HepG2 (cell line): ENCODE data around the gene OGFR. TPM values are rescaled to one million over a fixed set of nuclear protein-coding genes. Genes with fewer than 3 reads are reported as not detected.
A peak's percentile ranks its signal among the peaks of the same experiment; 100 is the strongest.

Experiments
- HNRNPK ChIP-seq: fragments of 200-400 bp; formaldehyde crosslinking; IDR thresholded peaks from 2 replicates; pipeline ENCODE4 v1.6.1; 2018; ENCODE audit warnings: low read length, low read depth, moderate library complexity, mild to moderate bottlenecking; ENCODE audit not compliant: poor library complexity, severe bottlenecking
- RXRA ChIP-seq: sonication (generic); formaldehyde crosslinking; IDR thresholded peaks from 2 replicates; pipeline ENCODE4 v1.5.1; 2020; ENCODE audit warnings: missing genetic modification reagents
- SP1 ChIP-seq, 2 experiments: fragments of 450-650 bp in 1 of 2; sonication (generic) in 1 of 2; formaldehyde crosslinking in 1 of 2; IDR thresholded peaks; 2 replicates each; pipeline versions ENCODE4 v1.4.0 to v1.6.1; 2016 to 2020; ENCODE audit warnings: missing genetic modification reagents in 1 of 2
- TFDP1 ChIP-seq: IDR thresholded peaks from 2 replicates; pipeline ENCODE4 v1.6.1; 2016; ENCODE audit warnings: missing compliant biosample characterization, missing genetic modification reagents, borderline replicate concordance
- XRCC5 ChIP-seq: fragments of 200-400 bp; formaldehyde crosslinking; optimal IDR thresholded peaks from 2 replicates; pipeline ENCODE3; 2017; ENCODE audit warnings: mild to moderate bottlenecking, low read length
- ZNF318 ChIP-seq: sonication (generic); formaldehyde crosslinking; IDR thresholded peaks from 2 replicates; pipeline ENCODE4 v1.4.0; 2020; ENCODE audit warnings: mild to moderate bottlenecking, missing genetic modification reagents
- ZNF383 ChIP-seq: sonication (generic); formaldehyde crosslinking; IDR thresholded peaks from 2 replicates; pipeline ENCODE4 v1.4.0; 2020; ENCODE audit warnings: missing genetic modification reagents, mild to moderate bottlenecking, borderline replicate concordance
- ZNF883 ChIP-seq: sonication (generic); formaldehyde crosslinking; IDR thresholded peaks from 2 replicates; pipeline ENCODE4 v1.5.1; 2020; ENCODE audit warnings: mild to moderate bottlenecking, missing genetic modification reagents; ENCODE audit errors: not compliant biosample characterization
- ZSCAN5A ChIP-seq: sonication (generic); formaldehyde crosslinking; IDR thresholded peaks from 2 replicates; pipeline ENCODE4 v1.8.0; 2022; ENCODE audit warnings: mild to moderate bottlenecking, missing genetic modification reagents, borderline replicate concordance
- polyA plus RNA-seq, 8 experiments: library from polyadenylated mRNA; depleted of rRNA in 3 of 8; stranded (reverse) in 7 of 8; unstranded in 1 of 8; fragments of >200 nt; fragmentation: Illumina TruSeq in 4 of 8; extraction: Trizol in 4 of 8; gene quantifications; 2 replicates each; pipeline versions ENCODE4 v1.2.1 to v1.2.3, GENCODE V29; 2011 to 2016; ENCODE audit warnings: low read depth in 4 of 8, missing spikeins in 1 of 8, mixed read lengths in 1 of 8; ENCODE audit not compliant: insufficient read depth in 1 of 8
- total RNA-seq, 5 experiments: library from RNA; depleted of rRNA; stranded (reverse); fragments of >200 nt; fragmentation: Illumina TruSeq; extraction: Trizol; gene quantifications; 2 replicates each; pipeline ENCODE4 v1.2.3, GENCODE V29; 2016; ENCODE audit warnings: low read depth in 1 of 5

The OGFR gene
- total and polyA plus RNA-seq, 2 of the 13 experiments (the other 11 are each of a cell fraction or from before 2014, with no cell fraction given), result 47.7 to 81.8 TPM

- TF ChIP-seq TFDP1 (CRISPR knock-in tag), result no peak
- no peak for TF ChIP-seq SP1 (IDR thresholded peaks at IDR 0.05)
- no peak for TF ChIP-seq SP1 (CRISPR knock-in tag; IDR thresholded peaks at IDR 0.05)
- no peak for TF ChIP-seq ZNF383 (CRISPR knock-in tag)
- TF ChIP-seq RXRA (CRISPR knock-in tag), result 0 out of 2 replicates have a peak, but pooled peaks have one; percentile 26
- TF ChIP-seq HNRNPK, result peak; percentile 40
- TF ChIP-seq XRCC5, result no peak
- no peak for TF ChIP-seq ZNF318 (CRISPR knock-in tag)
- TF ChIP-seq ZNF883 (CRISPR knock-in tag), result no peak
- TF ChIP-seq ZSCAN5A (CRISPR knock-in tag), result no peak
These were observed 48.6 kb upstream of the OGFR start (continued) for GRCh38 chr20:62755817-62756724.
